Activated CD4-positive, alpha-beta T cell treated with anti-CD3 and anti-CD28 coated beads, Interleukin-2, amount 50 U/mL, for 16 hours (primary cell): ENCODE data around the gene HES6.
"Not testable (repeated sequence)": the region's sequence is repeated elsewhere in the genome, so short reads cannot be mapped to it uniquely, and the experiment has no call there.

Experiments
- DNase-seq: peaks from one replicate; pipeline ENCODE4 v3.0.0-alpha.2; 2020

HES6 gene

GRCh38 chr2:238272156-238272555 is 32.3 kb upstream of the HES6 start:
- no peak for DNase-seq

- not testable (repeated sequence) for DNase-seq
Measured at GRCh38 chr2:238271686-238272085, 31.8 kb upstream of the HES6 start.

DNA sequence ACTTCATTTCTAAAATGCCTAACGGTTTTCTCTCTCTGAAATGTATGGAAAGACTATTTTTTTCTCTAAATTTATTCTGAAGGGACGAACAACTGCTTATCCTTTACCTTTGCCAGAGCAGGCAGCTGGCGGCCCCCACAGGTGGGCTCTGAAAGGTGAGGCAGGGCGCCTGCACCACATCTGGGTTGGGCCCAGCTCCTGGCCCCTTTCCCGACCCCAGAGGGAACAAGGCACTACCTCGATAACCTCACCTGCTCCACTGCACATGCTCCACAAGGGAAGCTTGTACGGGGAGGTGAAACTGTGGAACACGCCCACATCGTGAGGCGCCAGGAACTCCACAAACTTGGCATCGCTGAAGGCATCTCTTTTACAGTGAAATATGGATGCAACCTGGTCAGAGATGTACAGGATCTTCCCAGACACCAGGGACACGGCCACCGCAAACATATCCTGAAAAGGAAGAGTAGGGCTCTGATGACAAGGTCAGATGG is 31.3 kb upstream of the HES6 start:
- DNase-seq, result no peak

DNA sequence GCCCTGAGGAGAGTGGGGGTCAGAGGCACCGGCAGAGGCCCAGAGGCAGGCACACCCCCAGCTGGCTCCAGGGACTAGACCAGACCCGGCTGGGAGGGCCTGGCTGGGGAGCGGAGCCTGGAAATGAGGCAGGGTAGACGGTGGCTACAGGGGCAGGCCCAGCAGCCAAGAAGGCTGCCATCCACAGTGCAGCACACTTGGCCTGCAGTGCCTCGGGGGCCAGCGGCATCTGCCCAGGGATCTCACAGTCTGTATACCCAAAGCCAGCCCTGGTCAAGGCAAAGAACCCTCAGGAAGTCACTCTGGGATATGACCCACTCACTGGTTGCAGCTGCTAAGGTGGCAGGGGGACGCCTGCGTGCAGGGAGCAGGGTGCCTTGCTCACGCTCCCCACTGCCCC is 30.8 kb upstream of the HES6 start:
- DNase-seq, result no peak

- DNase-seq, result no peak
Measured at GRCh38 chr2:238269741-238270140, 29.9 kb upstream of the HES6 start.

DNA sequence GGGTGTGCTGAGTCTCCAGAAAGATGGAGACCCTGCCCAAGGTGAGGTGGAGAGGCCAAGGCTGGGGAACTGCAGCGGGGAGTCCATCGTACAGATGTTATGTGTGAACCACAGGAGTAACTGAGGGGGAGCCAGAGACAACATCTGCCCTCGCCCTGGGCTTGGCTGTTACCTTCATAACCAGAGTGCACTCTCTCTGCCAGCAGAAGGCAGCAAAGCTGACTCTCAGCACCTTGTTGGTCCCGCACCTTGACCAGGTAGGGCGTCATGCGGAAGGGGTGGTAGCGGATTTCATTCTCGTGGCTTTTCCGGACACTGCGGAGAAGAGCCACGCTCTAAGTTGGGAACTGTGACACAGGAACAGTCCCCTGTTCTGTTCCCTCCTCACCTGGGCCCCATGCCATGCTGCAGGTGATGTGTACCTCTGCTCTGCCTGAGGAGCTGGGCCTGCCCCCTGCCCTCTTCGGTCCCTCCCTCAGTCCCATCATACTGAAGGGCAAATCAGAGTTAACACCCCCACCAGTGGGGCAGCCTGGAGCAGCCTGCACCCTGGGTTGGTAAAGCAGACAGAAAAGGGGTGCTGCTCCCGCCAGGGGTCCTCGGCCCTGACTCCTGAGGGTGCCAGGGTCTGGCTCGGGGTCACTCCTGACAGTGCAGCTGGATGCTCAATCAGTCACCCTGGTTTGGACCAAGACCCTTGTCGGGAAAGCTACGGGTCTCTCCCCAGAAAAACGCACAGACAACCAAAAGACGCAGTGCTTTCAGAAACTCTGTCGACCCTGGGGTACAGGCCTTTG is 28.2 kb upstream of the HES6 start:
- DNase-seq, result no peak

DNA sequence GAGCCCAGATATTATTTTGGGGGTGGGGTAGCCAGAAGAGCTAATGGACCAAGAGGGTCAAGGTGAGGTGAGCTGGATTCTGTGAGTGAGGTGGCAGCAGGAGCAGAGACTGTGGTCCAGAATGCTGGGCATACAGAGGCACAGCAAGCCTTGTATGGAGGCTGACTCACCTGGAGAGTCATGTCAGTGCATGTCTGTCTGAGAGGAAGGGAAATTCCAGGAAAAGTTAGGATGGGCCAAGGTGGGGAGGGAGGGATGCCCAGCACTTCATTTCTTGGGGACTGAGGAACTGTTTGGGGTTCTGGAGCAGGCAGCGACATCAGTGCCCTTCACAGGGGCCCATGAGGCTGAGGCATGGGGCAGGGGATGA is 27.5 kb upstream of the HES6 start:
- no peak for DNase-seq

DNA sequence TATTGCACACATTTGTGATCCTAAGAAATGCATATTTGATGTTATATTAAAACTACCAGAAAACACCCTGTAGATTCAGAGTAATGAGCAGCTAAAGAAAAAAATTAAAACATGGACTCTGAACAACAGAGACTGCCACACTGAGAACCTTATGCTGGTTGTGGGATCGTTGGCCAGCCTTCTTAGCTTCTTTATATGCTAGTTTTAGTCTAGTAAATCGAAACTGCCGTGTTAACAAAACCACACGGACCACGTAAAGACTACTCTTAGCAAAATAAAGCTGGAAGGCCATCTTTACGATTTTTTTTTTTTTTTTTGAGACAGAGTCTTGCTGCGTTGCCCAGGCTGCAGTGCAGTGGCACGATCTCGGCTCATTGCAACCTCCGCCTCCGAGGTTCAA is 25.8 kb upstream of the HES6 start:
- no peak for DNase-seq

GRCh38 chr2:238264072-238264460 is 24.2 kb upstream of the HES6 start:
- no peak for DNase-seq

DNA sequence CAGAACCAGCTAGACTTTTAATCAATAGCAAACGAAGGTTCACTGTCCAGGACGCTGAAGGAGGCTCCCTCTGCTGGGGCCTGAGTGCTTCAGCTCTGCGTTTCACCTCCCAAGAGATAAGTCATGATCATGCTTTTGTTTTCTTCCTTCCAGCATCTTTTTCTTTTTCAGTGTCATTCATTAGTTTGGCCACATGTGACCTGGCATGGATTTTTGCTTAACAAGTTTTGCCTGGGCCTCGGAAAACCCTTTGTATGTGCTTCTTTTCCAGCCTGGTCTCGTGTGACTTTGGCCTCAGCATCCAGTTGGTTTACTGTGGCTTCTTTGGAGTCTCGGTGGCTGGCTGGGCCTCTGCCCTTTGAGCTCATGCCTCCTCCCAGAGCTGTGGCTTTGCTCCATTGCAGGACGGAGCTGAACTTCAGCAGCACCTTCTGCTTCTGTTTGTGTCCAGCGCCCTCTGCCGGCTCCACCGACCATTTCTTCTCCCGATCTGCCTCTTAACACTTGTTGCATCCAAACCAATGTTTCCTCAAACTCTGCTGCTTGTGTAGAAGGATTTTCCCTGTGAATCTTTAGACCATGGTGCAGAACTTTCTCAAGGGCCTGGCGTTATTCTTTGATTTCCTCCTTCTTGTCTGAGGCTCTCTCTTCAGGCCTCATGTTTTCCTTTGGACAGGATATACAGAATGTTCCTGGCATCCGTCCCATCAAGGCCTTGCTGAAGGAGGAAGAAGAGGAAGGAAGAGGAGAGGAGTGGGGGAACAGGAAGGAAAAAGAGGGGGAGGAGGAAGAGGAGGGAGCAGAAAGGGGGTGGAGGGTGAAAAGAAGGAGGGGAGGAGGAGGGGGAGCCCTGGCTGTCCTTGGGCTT is 23.6 kb upstream of the HES6 start:
- DNase-seq, result peak; percentile 77

DNA sequence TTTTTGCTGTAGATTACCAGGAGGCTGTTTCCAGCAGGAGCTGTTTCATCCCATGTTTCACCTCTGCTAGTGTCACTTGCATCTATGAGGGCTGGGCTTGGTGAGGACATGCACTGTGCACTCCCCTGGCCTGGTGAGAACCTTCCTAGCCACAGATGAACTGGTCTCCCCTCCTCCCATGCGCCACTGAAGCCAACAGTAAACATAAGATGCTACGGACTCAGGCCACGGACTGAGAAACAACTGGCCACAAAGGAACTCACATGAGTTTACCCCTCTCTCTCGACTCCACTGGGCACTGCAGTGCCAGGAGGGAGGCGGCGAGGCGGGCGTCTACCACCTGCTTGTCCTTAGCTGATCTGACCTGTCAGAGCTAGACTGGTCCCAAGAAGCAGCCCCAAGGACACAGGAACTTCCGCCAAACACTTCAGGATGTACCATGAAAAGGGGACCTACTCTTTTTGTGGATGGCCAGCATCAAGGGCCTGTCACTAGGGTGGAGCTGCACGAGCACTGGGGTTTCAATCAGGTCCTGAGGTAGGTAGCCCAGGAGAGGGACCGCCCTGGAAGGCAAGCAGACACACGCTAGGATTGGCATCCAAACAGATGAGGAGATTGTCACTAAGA is 22.8 kb upstream of the HES6 start:
- no peak for DNase-seq

DNA sequence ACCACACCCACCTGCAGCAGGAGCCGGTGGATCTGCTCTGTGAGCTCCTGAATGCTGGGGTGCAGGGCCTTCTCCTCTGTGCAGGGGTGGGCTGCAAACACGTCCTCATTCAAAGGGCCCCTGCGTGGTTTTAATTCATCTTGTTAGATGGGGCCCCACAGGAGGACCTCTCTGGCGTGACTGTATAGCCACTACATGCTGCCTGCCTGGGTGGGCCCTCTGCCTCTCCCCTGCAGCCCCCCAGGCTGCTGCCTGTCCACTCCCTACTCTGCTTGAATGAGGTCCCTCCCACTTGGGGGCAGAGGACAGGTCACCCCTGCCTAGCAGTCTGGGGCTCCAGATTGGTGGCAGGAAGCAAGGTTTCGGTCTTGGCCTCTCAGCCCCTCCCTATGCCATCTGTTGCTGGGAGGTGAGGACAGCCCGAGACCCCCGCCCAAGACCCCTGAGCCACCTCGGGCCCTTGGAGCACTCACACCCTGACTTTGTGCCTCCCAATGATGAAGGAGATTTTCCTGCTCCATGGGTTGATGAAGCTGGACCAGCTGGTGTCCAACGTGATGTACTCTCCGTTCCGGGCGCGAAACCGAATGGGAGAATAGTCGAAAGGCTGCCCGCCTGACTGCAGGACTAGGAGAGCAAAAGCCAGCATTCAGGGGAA is 22.0 kb upstream of the HES6 start:
- DNase-seq, result no peak

DNA sequence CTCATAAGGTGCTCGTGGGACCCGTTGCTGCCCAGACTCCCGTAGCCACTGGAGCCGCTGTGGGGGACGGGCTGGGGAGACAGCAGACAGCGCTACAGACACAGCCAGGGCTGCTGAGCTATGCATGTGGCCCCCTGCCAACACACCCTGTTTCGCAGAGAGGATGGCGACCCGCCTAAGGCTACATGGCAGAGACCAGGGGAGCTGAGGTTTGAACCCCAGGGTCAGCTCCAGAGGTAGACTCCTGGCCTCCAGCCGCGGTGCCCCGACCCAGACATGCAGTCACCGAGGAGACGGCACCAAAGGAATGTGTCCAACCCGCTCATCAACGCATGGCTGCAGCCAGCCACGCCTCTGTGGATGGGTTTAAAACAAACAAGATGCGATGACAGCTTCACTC is 21.0 kb upstream of the HES6 start:
- no peak for DNase-seq

DNA sequence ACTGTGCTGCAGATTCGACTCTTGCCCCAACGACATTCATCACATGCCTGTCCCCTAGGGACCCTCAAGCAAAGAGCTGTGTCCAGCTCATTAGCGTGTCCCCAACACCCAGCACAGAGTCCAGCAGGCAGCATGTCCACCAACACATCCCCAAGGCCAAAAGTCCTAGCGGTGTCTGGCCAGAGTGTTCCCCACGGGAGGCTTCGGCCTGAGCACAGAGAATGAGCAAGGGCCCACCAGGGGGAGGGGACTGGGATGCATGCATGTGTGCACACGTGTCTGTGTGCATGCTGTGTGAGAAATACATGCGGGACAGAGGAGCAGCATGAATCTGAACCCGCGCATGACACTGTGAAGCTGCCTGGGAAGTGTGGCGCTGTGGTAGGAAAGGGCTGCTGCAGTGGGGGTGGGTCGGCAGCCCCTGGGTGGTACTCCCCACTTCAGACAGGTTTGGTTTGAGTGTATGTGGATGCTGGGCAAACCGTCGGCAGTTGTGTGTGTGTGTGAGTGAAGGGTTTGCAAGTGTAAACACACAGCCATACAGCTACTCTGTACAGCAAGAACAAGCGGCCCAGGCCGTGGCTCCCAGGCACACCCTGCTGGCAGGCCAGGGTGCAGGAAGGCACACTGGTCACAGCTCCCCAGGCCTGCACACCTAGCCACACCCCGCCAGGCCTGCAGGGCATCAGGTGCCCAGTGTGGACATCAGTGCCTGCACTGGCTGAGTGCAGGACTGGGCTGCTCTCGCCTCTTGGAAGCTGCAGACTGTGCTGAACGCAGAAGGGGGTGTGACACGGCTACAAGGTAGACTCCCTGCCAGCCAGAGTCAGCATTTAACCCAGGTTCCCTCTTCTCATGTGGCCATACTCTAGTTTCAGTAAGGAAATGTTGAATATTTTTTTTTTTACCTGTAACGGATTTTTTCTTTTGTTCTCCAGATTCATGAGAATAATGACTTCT is 19.5 kb upstream of the HES6 start:
- no peak for DNase-seq

GRCh38 chr2:238257786-238258700 is 18.2 kb upstream of the HES6 start:
- DNase-seq, result no peak

- DNase-seq, result peak; percentile 79
Measured at GRCh38 chr2:238256594-238257104, 16.8 kb upstream of the HES6 start.

GRCh38 chr2:238256111-238256510 is 16.3 kb upstream of the HES6 start:
- no peak for DNase-seq

DNA sequence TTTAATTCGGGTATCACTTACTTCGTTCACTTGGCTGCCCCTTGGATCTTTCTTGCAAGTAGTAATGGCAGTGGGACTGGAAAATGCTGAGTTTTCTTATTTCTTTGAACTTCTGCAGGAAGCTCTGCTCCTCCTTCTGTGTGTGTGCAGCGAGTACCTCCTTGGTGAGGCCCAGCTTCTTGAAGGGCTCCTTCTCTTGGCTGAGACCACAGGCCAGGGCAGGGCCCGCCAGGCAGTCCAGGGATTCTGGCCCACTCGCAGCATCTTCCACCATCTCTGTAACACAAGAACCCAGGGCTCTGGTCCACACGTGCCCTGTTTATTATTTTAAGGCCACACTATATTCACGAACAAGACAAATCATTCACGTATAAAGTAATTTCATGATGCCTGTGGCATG is 15.8 kb upstream of the HES6 start:
- DNase-seq, result no peak

DNA sequence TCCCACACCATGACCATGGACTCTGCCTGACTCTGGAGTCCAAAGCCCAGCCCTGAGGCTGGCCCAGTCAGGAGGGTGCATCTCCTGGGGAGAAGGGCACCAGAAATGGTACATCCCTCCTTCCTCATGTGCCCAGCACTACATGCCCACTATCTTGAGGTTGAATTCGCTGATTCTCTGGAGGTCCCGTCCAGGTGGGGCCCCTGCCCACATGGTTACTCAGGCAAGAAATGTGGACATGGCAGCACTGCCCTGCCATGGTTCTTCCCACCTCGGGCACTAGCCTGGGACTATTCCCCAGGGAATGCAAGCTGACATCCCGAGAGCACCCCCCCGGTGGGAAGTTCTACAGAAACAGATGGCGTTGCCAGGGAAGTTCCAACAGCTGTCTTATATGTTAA is 15.3 kb upstream of the HES6 start:
- DNase-seq, result no peak

DNA sequence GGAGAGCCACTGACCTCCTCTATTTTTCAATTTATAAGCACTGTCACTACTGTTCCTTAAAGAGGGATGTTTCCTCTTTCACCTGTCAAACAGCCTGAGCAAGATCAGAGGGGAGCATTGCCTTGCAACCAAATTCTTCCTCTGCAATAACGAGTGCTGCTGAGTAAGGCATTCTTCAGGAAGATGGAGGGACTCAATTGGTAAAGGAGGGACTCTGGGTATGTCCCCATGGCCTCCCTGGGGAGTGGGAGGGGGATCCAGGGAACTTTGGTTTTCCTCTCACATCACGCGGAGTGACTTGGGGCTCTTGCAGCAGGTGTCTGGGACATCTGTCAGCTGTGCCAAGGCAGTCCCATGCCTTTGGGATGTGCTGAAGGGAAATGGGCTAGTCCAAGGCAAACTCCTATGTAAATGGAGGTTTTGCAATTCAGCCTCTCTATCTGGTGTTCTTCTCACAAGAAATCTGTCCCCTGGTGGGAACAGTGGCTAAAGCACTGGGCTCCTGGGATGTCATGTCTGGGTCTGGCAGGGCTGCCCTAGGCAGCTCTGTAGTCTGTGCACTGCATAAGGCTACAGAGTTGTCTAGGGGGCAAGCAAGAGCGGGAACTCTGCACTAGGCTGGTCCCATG is 14.4 kb upstream of the HES6 start:
- DNase-seq, result no peak
